ENCODE data around the gene KCTD5.

The KCTD5 gene

GRCh38 chr16:2726923-2727322 lies 44.6 kb downstream of the KCTD5 start:
- DNase-seq (ENCODE audit: low read depth): no peak

- DNase-seq (ENCODE audit: low read depth): no peak
Measured at GRCh38 chr16:2728034-2728433, 45.7 kb downstream of the KCTD5 start.

GRCh38 chr16:2734844-2735515 lies 52.7 kb downstream of the KCTD5 start:
- no peak for DNase-seq (ENCODE audit: low read depth)

GRCh38 chr16:2736476-2737237 lies 54.3 kb downstream of the KCTD5 start:
- DNase-seq (ENCODE audit: low read depth): no peak

GRCh38 chr16:2737238-2737605 lies 54.9 kb downstream of the KCTD5 start:
- no peak for DNase-seq (ENCODE audit: low read depth)

GRCh38 chr16:2737895-2738418 lies 55.6 kb downstream of the KCTD5 start:
- no peak for DNase-seq (ENCODE audit: low read depth)

- no peak for DNase-seq (ENCODE audit: low read depth)
Measured at GRCh38 chr16:2738615-2739014, 56.3 kb downstream of the KCTD5 start.

GRCh38 chr16:2739625-2740430 lies 57.5 kb downstream of the KCTD5 start:
- no peak for DNase-seq (ENCODE audit: low read depth)

- DNase-seq (ENCODE audit: low read depth): no peak
Measured at GRCh38 chr16:2740476-2740875, 58.2 kb downstream of the KCTD5 start.

- DNase-seq (ENCODE audit: low read depth): no peak
Measured at GRCh38 chr16:2741168-2741567, 58.8 kb downstream of the KCTD5 start.

GRCh38 chr16:2742323-2743006 lies 60.1 kb downstream of the KCTD5 start:
- DNase-seq (ENCODE audit: low read depth): no peak

- DNase-seq (ENCODE audit: low read depth): no peak
Measured at GRCh38 chr16:2743007-2743810, 60.9 kb downstream of the KCTD5 start.

GRCh38 chr16:2744711-2745110 lies 62.4 kb downstream of the KCTD5 start:
- no peak for DNase-seq (ENCODE audit: low read depth)

GRCh38 chr16:2745116-2745890 lies 63.0 kb downstream of the KCTD5 start:
- DNase-seq (ENCODE audit: low read depth): no peak

- DNase-seq (ENCODE audit: low read depth): no peak
Measured at GRCh38 chr16:2745961-2746360, 63.6 kb downstream of the KCTD5 start.

- no peak for DNase-seq (ENCODE audit: low read depth)
Measured at GRCh38 chr16:2748757-2749455, 66.6 kb downstream of the KCTD5 start.

GRCh38 chr16:2749476-2749875 lies 67.2 kb downstream of the KCTD5 start:
- DNase-seq (ENCODE audit: low read depth): no peak

- no peak for DNase-seq (ENCODE audit: low read depth)
Measured at GRCh38 chr16:2749936-2750335, 67.6 kb downstream of the KCTD5 start.

GRCh38 chr16:2751577-2752034 lies 69.3 kb downstream of the KCTD5 start:
- no peak for DNase-seq (ENCODE audit: low read depth)

Data from activated T-helper 9 cell treated with anti-CD3 and anti-CD28 coated beads, Interleukin-2, amount 50 U/mL, for 16 hours (primary cell).